Gastrocnemius medialis (tissue), 4 donors: Measurements from ENCODE around the gene C3orf80. TPM values are rescaled to one million over a fixed set of nuclear protein-coding genes. Genes with fewer than 3 reads are reported as not detected.

Experiments
- ATAC-seq, 2 donors: fragments of 150-250 bp; one replicate each; pipeline ENCODE4 v1.9.1; 2016
- DNase-seq, 2 donors: peaks; one replicate each; pipeline ENCODE4 v3.0.0-alpha.2; 2019
- H3K27ac ChIP-seq, 4 donors: fragments of 200-600 bp; sonication (generic); 1 replicate in 1 of 4; 2 replicates in 3 of 4; pipeline ENCODE4 v1.5.1; 2016 to 2018; ENCODE audit warnings: mild to moderate bottlenecking in 2 of 4, moderate library complexity in 1 of 4
- H3K27me3 ChIP-seq, 3 donors: fragments of 200-600 bp; sonication (generic) in 2 of 3; 1 replicate in 1 of 3; 2 replicates in 2 of 3; pipeline versions ENCODE4 v1.5.1 to v1.6.0; 2016 to 2019; ENCODE audit warnings: mild to moderate bottlenecking in 1 of 3, moderate library complexity in 1 of 3
- H3K36me3 ChIP-seq, 2 donors: fragments of 200-600 bp; sonication (generic) in 1 of 2; one replicate each; pipeline ENCODE4 v1.5.1; 2017 to 2018
- H3K4me1 ChIP-seq, 2 donors: fragments of 200-600 bp; sonication (generic) in 1 of 2; one replicate each; pipeline ENCODE4 v1.5.1; 2016 to 2017; ENCODE audit warnings: mild to moderate bottlenecking in 2 of 2
- H3K4me3 ChIP-seq, 4 donors: fragments of 200-600 bp; sonication (generic) in 3 of 4; 1 replicate in 1 of 4; 2 replicates in 3 of 4; pipeline ENCODE4 v1.5.1; 2016 to 2019; ENCODE audit warnings: mild to moderate bottlenecking in 2 of 4
- H3K9me3 ChIP-seq, 3 donors: fragments of 200-600 bp; sonication (generic) in 2 of 3; 1 replicate in 1 of 3; 2 replicates in 2 of 3; pipeline ENCODE4 v1.5.1; 2016 to 2019
- CTCF ChIP-seq, 5 experiments: fragments of 450-650 bp in 3 of 5; fragments of 200-600 bp in 2 of 5; sonication (generic) in 2 of 5; IDR thresholded peaks in 4 of 5; conservative IDR thresholded peaks in 1 of 5; 1 replicate in 4 of 5; 2 replicates in 1 of 5; pipeline ENCODE4 v1.5.1; 2016 to 2019; ENCODE audit warnings: antibody characterized with exemption in 5 of 5, mild to moderate bottlenecking in 3 of 5, moderate library complexity in 3 of 5
- POLR2A ChIP-seq, 2 donors: fragments of 450-650 bp; IDR thresholded peaks; one replicate each; pipeline ENCODE4 v1.6.1; 2017; ENCODE audit warnings: antibody characterized with exemption in 2 of 2, mild to moderate bottlenecking in 2 of 2, moderate library complexity in 2 of 2
- in situ Hi-C, 4 donors: fragments of 200-750 bp; cut with MboI; loops; one replicate each; pipeline versions ENCODE4 v1.15.0 to v1.8.0; 2017; ENCODE audit warnings: low sequenced_read_pairs in 4 of 4
- intact Hi-C: fragments of 100-400 bp; cut with DNase I; formaldehyde crosslinking; loops from one replicate; pipeline ENCODE4 v1.15.1; 2023; ENCODE audit warnings: low total_unique reads
- total RNA-seq, 4 donors: library from RNA; depleted of rRNA; stranded (reverse); fragments of >200 nt; gene quantifications; one replicate each; pipeline versions ENCODE4 v1.1.0 to v1.2.3, GENCODE V29; 2016

C3orf80 gene
- total RNA-seq, 4 donors from 2014 or later: 0.10 TPM; not detected in 3

- ATAC-seq: no peak
- no peaks in the 10 kb centered on the region for H3K27me3 ChIP-seq
- H3K36me3 ChIP-seq: no peaks in the 10 kb centered on the region
- intact Hi-C loops: no loop called here
- DNase-seq: no peak
- H3K27ac ChIP-seq: no peak overlapping the region
- no peaks in the 10 kb centered on the region for H3K9me3 ChIP-seq
- H3K4me3 ChIP-seq: no peak overlapping the region
- H3K4me1 ChIP-seq: no peaks in the 10 kb centered on the region
- TF ChIP-seq CTCF (IDR thresholded peaks at IDR 0.05 in 4 of 5, conservative IDR thresholded peaks at IDR 0.05 in 1 of 5): no peak
- in situ Hi-C loops: no loop called here
These were observed 37.9 kb upstream of the C3orf80 start for GRCh38 chr3:160187288-160187687.

- no peak for ATAC-seq
- DNase-seq: no peak
- H3K27ac ChIP-seq: no peak overlapping the region
- H3K9me3 ChIP-seq: no peaks in the 10 kb centered on the region
- no peaks in the 10 kb centered on the region for H3K36me3 ChIP-seq
- intact Hi-C loops (no loop called here), in situ Hi-C loops (no loop called here)
- no peak overlapping the region for H3K4me3 ChIP-seq
- H3K4me1 ChIP-seq: no peaks in the 10 kb centered on the region
- no peaks in the 10 kb centered on the region for H3K27me3 ChIP-seq
- TF ChIP-seq POLR2A (IDR thresholded peaks at IDR 0.05): no peak
- TF ChIP-seq CTCF (IDR thresholded peaks at IDR 0.05 in 4 of 5, conservative IDR thresholded peaks at IDR 0.05 in 1 of 5): no peak
These were observed 32.8 kb upstream of the C3orf80 start for GRCh38 chr3:160192310-160193029.

GRCh38 chr3:160193644-160194192, 31.5 kb upstream of the C3orf80 start:
- no peak overlapping the region for H3K27ac ChIP-seq
- no peaks in the 10 kb centered on the region for H3K27me3 ChIP-seq
- H3K4me1 ChIP-seq: no peaks in the 10 kb centered on the region
- in situ Hi-C loops (no loop called here), intact Hi-C loops (no loop called here)
- H3K36me3 ChIP-seq: no peaks in the 10 kb centered on the region
- H3K4me3 ChIP-seq: no peak overlapping the region
- TF ChIP-seq CTCF (IDR thresholded peaks at IDR 0.05 in 4 of 5, conservative IDR thresholded peaks at IDR 0.05 in 1 of 5) (no peak), POLR2A (IDR thresholded peaks at IDR 0.05) (no peak)
- no peaks in the 10 kb centered on the region for H3K9me3 ChIP-seq
- ATAC-seq: no peak
- no peak for DNase-seq

- ATAC-seq (no peak), DNase-seq (no peak)
- Histone ChIP-seq H3K27me3 (no peaks in the 10 kb centered on the region), H3K4me3 (no peak overlapping the region), H3K4me1 (no peaks in the 10 kb centered on the region), H3K36me3 (no peaks in the 10 kb centered on the region), H3K27ac (no peak overlapping the region), H3K9me3 (no peaks in the 10 kb centered on the region)
- no peak for TF ChIP-seq POLR2A (IDR thresholded peaks at IDR 0.05)
- TF ChIP-seq CTCF (IDR thresholded peaks at IDR 0.05 in 4 of 5, conservative IDR thresholded peaks at IDR 0.05 in 1 of 5): no peak
- intact Hi-C loops: no loop called here
- in situ Hi-C loops: no loop called here
These were observed 30.8 kb upstream of the C3orf80 start for GRCh38 chr3:160194438-160194837.
